ENCODE measurements around the gene C3orf22.

GRCh38 chr3:126545544-126545943 is 13.2 kb downstream of the C3orf22 start:
- TF ChIP-seq CTCF (conservative IDR thresholded peaks at IDR 0.05; ENCODE audit: low read length): no peak
- TF ChIP-seq EZH2phosphoT487 (IDR thresholded peaks at IDR 0.05; ENCODE audit: borderline replicate concordance): no peak

All from Loucy (cell line).